GM13976 (cell line): ENCODE results near the gene MDH1.
A peak's percentile ranks its signal among the peaks of the same experiment; 100 is the strongest.
"Not testable (repeated sequence)": the region's sequence is repeated elsewhere in the genome, so short reads cannot be mapped to it uniquely, and the experiment has no call there.

Experiments used
- DNase-seq: peaks from one replicate; pipeline ENCODE4 v3.0.0; 2012; ENCODE audit warnings: low spot score
- CTCF ChIP-seq: IDR thresholded peaks from 2 replicates; pipeline ENCODE4 v1.5.1; 2012; ENCODE audit warnings: borderline replicate concordance, mild to moderate bottlenecking; ENCODE audit not compliant: insufficient read depth; ENCODE audit errors: extremely low read depth, missing control alignments, control extremely low read depth
- in situ Hi-C: fragments of 300-500 bp; cut with MboI; formaldehyde crosslinking; loops from one replicate; pipeline ENCODE4 v1.12.0; 2022; ENCODE audit warnings: low sequenced_read_pairs, mixed read lengths, inconsistent platforms; ENCODE audit not compliant: unreplicated experiment

The MDH1 gene

GRCh38 chr2:63555931-63556330 lies 32.8 kb upstream of the MDH1 start:
- TF ChIP-seq CTCF = no peak
- in situ Hi-C loops = no loop called here
- DNase-seq = no peak

- in situ Hi-C loops, DNase-seq: not testable (repeated sequence)
These were observed 30.9 kb upstream of the MDH1 start for GRCh38 chr2:63557819-63558218.

GRCh38 chr2:63558922-63559321 lies 29.8 kb upstream of the MDH1 start:
- in situ Hi-C loops, DNase-seq: not testable (repeated sequence)

- TF ChIP-seq CTCF = no peak
- no peak for DNase-seq
- in situ Hi-C loops = no loop called here
These were observed 26.0 kb upstream of the MDH1 start for GRCh38 chr2:63562751-63563150.

- peak; percentile 29 for DNase-seq
- TF ChIP-seq CTCF = no peak
- in situ Hi-C loops = no loop called here
These were observed 19.0 kb upstream of the MDH1 start for GRCh38 chr2:63569740-63570139.

GRCh38 chr2:63571291-63571690 lies 17.5 kb upstream of the MDH1 start:
- in situ Hi-C loops = no loop called here
- no peak for TF ChIP-seq CTCF

GRCh38 chr2:63572001-63572400 lies 16.8 kb upstream of the MDH1 start:
- in situ Hi-C loops = no loop called here
- no peak for DNase-seq
- no peak for TF ChIP-seq CTCF

More at GRCh38 chr2:63571291-63571690, 17.5 kb upstream of the MDH1 start:
- DNase-seq = no peak

GRCh38 chr2:63573026-63573425 lies 15.7 kb upstream of the MDH1 start:
- DNase-seq, in situ Hi-C loops: not testable (repeated sequence)

- in situ Hi-C loops, DNase-seq: not testable (repeated sequence)
These were observed 14.9 kb upstream of the MDH1 start for GRCh38 chr2:63573726-63574345.
